SHP77 treated with DMSO at 0.1 percent for 48 hours (cell line): ENCODE results near the gene GOLT1A.
"Not testable (repeated sequence)": the region's sequence is repeated elsewhere in the genome, so short reads cannot be mapped to it uniquely, and the experiment has no call there.

Experiments
- DNase-seq: peaks from one replicate; lab custom pipeline; 2025; lab: John Stamatoyannopoulos, UW

Gene GOLT1A

GRCh38 chr1:204248954-204249353, 35.2 kb upstream of the GOLT1A start:
- DNase-seq, result no peak

DNA sequence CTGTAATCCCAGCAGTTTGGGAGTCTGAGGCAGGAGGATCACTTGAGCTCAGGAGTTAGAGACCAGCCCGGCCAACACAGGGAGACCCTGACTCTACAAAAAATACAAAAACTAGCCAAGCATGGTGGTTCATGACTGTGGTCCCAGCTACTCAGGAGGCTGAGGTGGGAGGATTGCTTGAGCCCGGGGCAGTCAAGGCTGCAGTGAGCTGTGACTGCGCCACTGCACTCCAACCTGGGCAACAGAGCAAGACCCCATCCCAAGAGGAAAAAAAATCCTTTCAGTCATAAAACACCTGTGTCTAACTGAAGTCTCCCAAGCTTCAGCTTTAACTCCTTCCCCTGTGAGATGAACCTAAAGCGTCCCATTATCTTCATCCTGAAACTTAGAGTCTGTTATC, 33.1 kb upstream of the GOLT1A start:
- DNase-seq, result no peak

DNA sequence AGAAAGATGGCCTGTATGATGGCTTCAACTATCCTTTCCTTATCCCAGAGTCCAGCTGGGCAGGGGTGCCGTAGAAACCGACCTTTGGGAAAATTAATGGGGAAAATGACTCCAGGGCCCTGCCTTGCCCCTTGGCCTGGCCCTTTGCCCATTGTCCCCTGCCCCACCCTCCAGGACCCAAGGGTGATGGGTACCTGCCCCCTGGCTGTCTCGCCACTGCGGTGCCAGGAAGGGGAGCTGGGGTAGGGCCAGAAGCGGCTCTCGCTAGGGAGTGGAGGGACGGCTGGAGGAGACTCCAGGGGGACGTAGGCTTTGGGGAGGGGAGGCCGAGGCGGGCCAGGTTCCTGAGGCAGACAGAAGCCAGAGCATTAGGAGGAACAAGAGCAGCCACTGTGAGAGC, 29.1 kb upstream of the GOLT1A start:
- DNase-seq, result no peak

DNA sequence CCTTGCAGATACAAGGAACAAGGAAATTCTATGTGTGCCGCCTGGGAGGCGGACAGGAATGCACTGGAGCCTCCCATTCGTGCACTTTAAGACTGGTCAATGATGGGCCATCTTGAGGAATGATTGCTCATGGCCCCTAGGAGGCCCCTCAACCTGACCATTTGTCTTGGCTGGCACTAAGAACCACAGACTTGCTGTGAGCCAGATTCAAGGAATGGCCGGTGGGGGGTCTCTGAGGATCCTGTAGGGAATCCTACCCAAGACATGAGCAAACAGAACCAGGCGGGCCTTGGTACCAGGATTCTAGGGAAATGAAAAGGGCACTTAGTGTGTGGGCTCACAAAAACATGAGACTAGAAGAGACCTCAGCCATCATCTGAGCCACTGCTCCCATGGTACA, 28.1 kb upstream of the GOLT1A start:
- DNase-seq, result no peak

DNA sequence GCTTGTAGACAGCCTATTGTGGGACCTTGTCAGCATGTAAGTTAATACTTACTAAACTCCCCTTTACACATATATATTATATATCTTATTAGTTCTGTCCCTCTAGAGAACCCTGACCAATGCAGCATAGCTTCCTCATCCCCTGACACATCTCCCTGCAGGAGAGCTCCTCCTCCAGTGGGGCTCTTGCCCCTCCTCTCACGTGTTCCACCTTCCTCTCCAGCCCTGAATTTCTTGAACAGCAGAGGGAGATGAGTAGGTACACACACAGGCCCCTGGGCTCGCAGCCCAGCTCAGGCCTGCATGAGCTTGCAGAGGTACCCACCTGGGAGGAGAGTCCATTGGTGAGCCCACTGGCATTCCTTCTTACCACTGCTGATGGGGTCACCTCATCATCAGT, 27.3 kb upstream of the GOLT1A start:
- DNase-seq, result no peak

DNA sequence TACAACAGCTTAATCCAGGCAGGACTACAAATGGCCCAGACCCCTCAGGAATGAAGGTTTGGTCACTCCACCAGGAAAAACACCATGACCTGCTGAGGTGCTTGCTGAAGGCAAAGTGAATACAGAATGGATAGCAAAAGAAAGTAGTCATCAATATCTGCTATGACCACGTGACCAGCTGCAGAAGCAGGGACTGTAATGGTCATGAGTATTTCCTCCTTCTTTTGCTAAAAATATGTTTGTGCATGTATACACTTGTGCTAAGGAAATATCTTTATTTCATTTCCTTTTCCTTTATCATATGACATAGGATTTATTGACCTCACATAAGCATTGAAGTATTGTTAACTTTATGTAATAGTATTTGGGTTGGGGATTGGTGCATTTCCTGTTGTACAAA, 26.4 kb upstream of the GOLT1A start:
- DNase-seq, result no peak

GRCh38 chr1:204239401-204239800, 25.6 kb upstream of the GOLT1A start:
- not testable (repeated sequence) for DNase-seq

- not testable (repeated sequence) for DNase-seq
Observed at GRCh38 chr1:204238520-204238919, 24.7 kb upstream of the GOLT1A start.

- not testable (repeated sequence) for DNase-seq
Observed at GRCh38 chr1:204237515-204237914, 23.7 kb upstream of the GOLT1A start.

GRCh38 chr1:204232526-204232925, 18.7 kb upstream of the GOLT1A start:
- DNase-seq, result no peak

GRCh38 chr1:204230211-204230610, 16.4 kb upstream of the GOLT1A start:
- DNase-seq, result no peak

DNA sequence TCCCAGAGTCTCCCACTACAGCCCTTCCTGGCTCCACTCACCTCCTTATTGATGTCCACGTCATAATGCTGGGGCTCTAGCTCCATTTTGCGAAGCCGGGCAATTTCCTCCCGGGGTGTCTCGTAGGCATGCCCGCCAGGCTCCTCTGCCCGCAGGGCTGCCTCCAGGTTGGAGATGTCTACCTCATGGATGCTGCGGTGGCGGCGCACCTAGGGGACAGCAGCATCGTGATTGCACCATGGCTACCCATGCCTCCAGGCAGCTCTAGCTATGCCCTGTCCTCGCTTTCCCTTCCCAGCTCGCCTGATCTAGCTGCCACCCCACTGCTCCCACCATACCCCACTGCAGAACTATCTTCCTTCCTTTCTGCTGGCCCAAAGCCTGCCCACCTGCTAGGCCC, 15.1 kb upstream of the GOLT1A start:
- no peak for DNase-seq

GRCh38 chr1:204227996-204228785, 14.4 kb upstream of the GOLT1A start:
- DNase-seq, result no peak

GRCh38 chr1:204227351-204227750, 13.6 kb upstream of the GOLT1A start:
- DNase-seq, result no peak

DNA sequence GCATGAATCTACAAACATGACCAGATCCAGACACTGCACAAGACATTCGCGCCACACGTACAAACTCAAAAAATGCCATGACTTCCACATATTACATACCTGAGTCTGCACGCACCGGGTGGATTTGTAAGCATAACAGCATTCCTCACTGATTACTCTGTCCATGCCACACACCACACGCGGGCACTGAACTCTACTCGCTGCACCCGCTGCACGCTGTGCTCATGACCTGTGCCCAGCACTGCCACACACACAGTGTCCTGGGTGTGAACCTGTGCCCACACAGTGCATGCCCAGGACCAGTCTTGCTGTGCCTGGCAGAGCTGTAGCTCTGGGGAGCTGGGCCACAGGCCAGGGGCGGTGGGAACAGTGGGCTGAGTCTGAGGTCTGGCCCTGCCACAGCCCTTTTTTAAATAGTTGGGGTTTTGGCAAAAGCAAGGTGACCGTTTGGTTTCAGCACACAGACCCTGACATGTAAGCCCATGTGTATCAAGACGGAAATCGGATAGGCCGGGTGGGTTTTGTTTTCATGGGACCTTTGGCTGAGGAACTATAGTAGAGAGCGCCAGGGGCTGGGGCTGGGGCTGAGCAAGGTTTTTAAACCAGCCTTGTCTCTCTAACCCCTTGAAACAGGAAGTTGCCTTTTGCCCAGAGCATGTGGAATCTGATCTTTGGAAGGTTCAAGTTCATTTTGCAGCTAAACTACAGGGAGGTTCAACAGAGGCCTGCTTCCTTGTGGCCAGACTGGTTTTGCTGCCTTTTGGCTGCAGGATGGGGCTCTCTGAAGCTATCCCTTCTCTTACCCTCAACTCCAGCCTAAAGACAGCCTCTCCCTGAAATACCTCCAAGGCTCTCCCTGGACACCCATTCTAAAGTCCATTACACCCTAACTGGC, 12.3 kb upstream of the GOLT1A start:
- DNase-seq, result no peak

DNA sequence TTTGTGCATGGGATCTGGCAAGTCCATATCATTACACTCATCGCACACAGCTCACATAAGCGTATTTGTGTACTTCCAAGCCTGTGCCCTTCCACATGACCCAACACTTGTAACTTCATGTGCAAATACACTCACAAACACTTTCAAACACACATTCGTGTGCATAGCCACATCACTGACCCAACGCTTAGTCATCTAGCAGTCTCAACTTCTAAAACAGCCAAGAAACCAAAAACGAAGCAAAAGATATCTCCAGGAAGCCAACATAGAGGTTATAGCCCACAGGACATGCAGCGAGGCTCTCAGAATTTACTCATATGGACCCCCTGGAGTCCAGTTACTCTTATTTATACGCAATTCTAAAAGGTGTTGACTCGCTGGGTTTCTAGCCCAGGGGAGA, 10.9 kb upstream of the GOLT1A start:
- DNase-seq, result no peak

DNA sequence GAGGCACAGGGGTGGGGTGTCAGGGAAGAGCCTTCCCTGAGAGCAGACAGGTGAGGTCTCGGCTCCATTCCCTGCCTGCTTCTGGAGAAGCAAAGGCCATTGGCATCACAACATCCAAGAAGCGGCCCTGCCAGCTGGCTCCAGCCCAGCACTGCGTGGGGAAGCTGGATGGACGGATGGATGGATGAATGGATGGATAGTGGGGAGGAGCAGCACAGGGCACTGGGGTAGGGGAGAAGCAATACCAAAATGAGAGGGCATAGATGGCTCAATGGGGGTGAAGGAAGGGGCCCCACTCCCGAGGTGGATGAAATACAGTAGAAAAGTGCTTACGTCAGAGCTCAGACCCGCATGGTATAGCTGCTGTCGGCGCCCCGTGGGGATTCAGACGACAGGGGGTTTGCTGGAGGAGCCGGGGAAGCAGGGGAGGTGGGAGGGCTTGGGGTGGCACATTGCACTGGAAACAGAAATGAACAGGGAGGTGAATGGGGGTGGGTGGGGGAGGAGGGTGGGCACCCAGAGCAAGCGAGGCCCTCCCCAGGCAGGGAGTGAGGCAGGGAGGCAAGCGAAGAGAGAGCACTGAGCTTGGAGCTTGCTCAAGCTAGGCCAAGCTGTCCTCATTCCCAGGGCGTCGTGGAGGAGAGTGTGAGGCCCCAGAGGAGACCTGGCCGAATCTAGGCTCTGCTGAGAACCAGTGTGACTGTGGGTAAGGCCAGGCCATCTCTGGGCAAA, 9.5 kb upstream of the GOLT1A start:
- no peak for DNase-seq

DNA sequence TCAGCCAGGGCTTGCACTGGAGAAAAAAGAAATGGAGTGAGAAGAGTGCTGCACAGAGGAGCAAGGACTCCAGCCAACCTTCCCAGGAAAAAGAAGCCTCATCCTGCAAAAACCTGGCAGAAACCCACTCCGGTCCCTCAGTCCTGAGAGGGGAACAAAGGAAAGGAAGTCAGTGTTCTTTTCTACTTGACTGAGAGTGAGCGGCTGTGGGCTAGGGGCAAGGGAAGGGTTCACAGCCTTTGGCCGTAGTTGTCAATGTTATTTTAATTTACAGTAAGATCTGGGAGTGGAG, 8.9 kb upstream of the GOLT1A start:
- no peak for DNase-seq

- DNase-seq, result no peak
Observed at GRCh38 chr1:204222006-204222763, 8.4 kb upstream of the GOLT1A start.

GRCh38 chr1:204221271-204221670, 7.5 kb upstream of the GOLT1A start:
- DNase-seq, result no peak

- no peak for DNase-seq
Observed at GRCh38 chr1:204219971-204220616, 6.3 kb upstream of the GOLT1A start.

DNA sequence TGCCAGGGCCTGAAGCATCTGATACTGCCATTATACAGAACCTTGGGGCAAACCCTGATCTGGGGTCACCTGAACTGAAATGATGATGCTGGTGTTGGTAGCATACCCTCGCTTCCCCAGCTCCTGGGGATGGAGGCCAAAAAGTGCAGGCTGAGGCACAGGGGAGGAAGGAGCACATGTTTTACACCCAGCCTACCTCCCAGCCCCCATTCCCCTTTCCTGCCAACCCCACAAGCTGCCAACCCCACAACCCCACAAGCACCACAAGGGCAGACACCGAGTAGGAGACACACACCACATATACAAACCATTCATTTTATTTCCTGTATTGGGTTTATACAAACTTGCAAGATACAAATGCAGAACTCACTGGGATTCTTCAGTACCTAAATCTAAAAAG, 4.8 kb upstream of the GOLT1A start:
- DNase-seq, result no peak
